HepG2 (cell line): ENCODE data around the gene SLC34A3. TPM values are rescaled to one million over a fixed set of nuclear protein-coding genes. Genes with fewer than 3 reads are reported as not detected.

Source experiments
- ATAC-seq: fragments of 200-7000 bp; cut with Tn5 transposase; 3 replicates; pipeline ENCODE4 v1.9.1; 2020; ENCODE audit warnings: mild to moderate bottlenecking, moderate library complexity
- BruUV-seq: library from RNA; stranded (reverse); fragments of 400-500 nt; replicated peaks from 2 replicates; lab custom pipeline; 2021; lab: Mats Ljungman, UMichigan
- CTCF ChIA-PET: fragments of 300-600 bp; formaldehyde crosslinking; extraction: SDS; loops from one replicate; lab custom pipeline; 2021; ENCODE audit warnings: low total read pairs, inconsistent platforms, low intra/inter-chr PET ratio; lab: Yijun Ruan, JAX
- POLR2A ChIA-PET: fragments of 350-600 bp; sonication (Branson Sonifier 250); formaldehyde crosslinking; loops from one replicate; lab custom pipeline; 2020; ENCODE audit warnings: antibody characterized with exemption, inconsistent platforms; lab: Yijun Ruan, JAX
- DNase-seq: peaks from one replicate; pipeline ENCODE4 v3.0.0-alpha.2; 2015; ENCODE audit warnings: low spot score
- FAIRE-seq: peaks from 3 replicates; lab custom pipeline; 2011; peaks lifted over from hg19 to GRCh38; lab: Jason Lieb, UNC
- H2AFZ ChIP-seq: one replicate; pipeline ENCODE4 v1.6.1; 2011; ENCODE audit warnings: low read length, inconsistent platforms
- H3K27ac ChIP-seq: fragments of 300-600 bp; 3 replicates; pipeline ENCODE4 v1.8.0; 2011; ENCODE audit warnings: mixed run types, mild to moderate bottlenecking, mixed read lengths, low read length, inconsistent platforms; ENCODE audit not compliant: insufficient read depth; ENCODE audit errors: extremely low read length
- H3K27me3 ChIP-seq, 2 experiments: fragments of 200-600 bp in 1 of 2; 2 replicates in 1 of 2; 3 replicates in 1 of 2; pipeline versions ENCODE4 v1.6.0 to v1.8.0; 2011; ENCODE audit warnings: low read length in 2 of 2, mild to moderate bottlenecking in 2 of 2, moderate library complexity in 2 of 2, inconsistent platforms in 1 of 2; ENCODE audit not compliant: insufficient read depth in 2 of 2, control insufficient read depth in 1 of 2
- H3K36me3 ChIP-seq, 2 experiments: fragments of 200-600 bp in 1 of 2; replicated peaks in 1 of 2; 2 replicates in 1 of 2; 3 replicates in 1 of 2; pipeline versions ENCODE4 v1.5.1 to v1.8.0; 2011; ENCODE audit warnings: low read length in 2 of 2, inconsistent platforms in 1 of 2; ENCODE audit not compliant: insufficient read depth in 2 of 2, control insufficient read depth in 1 of 2
- H3K4me1 ChIP-seq: 2 replicates; pipeline ENCODE4 v1.5.1; 2012; ENCODE audit warnings: low read length, inconsistent platforms; ENCODE audit not compliant: insufficient read depth
- H3K4me2 ChIP-seq: 2 replicates; pipeline ENCODE4 v1.6.0; 2011; ENCODE audit warnings: low read depth, low read length, inconsistent platforms
- H3K4me3 ChIP-seq, 3 experiments: fragments of 200-600 bp in 1 of 3; sonication (generic), shearing (Covaris generic) in 1 of 3; replicated peaks in 1 of 3; 2 replicates each; pipeline ENCODE4 v1.5.1; 2011 to 2016; ENCODE audit warnings: low read length in 3 of 3, inconsistent platforms in 2 of 3, low read depth in 2 of 3, mild to moderate bottlenecking in 2 of 3, control low read depth in 1 of 3, mixed read lengths in 1 of 3; ENCODE audit not compliant: insufficient read depth in 1 of 3
- H3K79me2 ChIP-seq: one replicate; pipeline ENCODE4 v1.6.1; 2011; ENCODE audit warnings: low read length, inconsistent platforms; ENCODE audit not compliant: insufficient read depth
- H3K9ac ChIP-seq: 2 replicates; pipeline ENCODE4 v1.6.0; 2011; ENCODE audit warnings: mild to moderate bottlenecking, low read depth, low read length, inconsistent platforms; ENCODE audit not compliant: insufficient read depth
- H3K9me3 ChIP-seq: 2 replicates; pipeline ENCODE4 v1.5.1; 2012; ENCODE audit warnings: mild to moderate bottlenecking, low read length
- H4K20me1 ChIP-seq: 2 replicates; pipeline ENCODE4 v1.6.0; 2011; ENCODE audit warnings: inconsistent platforms, mild to moderate bottlenecking, low read length, moderate library complexity; ENCODE audit not compliant: insufficient read depth
- CREBL2 ChIP-seq: sonication (generic); formaldehyde crosslinking; IDR thresholded peaks from 2 replicates; pipeline ENCODE4 v1.8.1; 2023; ENCODE audit warnings: missing genetic modification reagents, mild to moderate bottlenecking, borderline replicate concordance
- FOXO1 ChIP-seq: sonication (generic); formaldehyde crosslinking; IDR thresholded peaks from 2 replicates; pipeline ENCODE4 v1.4.0; 2020; ENCODE audit warnings: missing genetic modification reagents
- FOXP4 ChIP-seq: sonication (generic); formaldehyde crosslinking; IDR thresholded peaks from 2 replicates; pipeline ENCODE4 v1.4.0; 2020; ENCODE audit warnings: missing genetic modification reagents
- GABPA ChIP-seq, 2 experiments: IDR thresholded peaks; 2 replicates each; pipeline ENCODE4 v1.6.1; 2011 to 2016; ENCODE audit warnings: low read depth in 2 of 2, low read length in 1 of 2, missing biosample characterization in 1 of 2, missing genetic modification characterization in 1 of 2
- ZBTB38 ChIP-seq: sonication (generic); formaldehyde crosslinking; IDR thresholded peaks from 2 replicates; pipeline ENCODE4 v1.5.1; 2020; ENCODE audit warnings: mild to moderate bottlenecking, missing genetic modification reagents
- ZHX1 ChIP-seq: sonication (generic); formaldehyde crosslinking; IDR thresholded peaks from 2 replicates; pipeline ENCODE4 v1.8.1; 2022; ENCODE audit warnings: low read depth, mild to moderate bottlenecking, missing genetic modification reagents
- ZNF256 ChIP-seq: sonication (generic); formaldehyde crosslinking; conservative IDR thresholded peaks from 2 replicates; pipeline ENCODE4 v1.4.0; 2020; ENCODE audit warnings: missing genetic modification reagents
- ZNF543 ChIP-seq: sonication (generic); formaldehyde crosslinking; IDR thresholded peaks from 2 replicates; pipeline ENCODE4 v1.4.0; 2020; ENCODE audit warnings: mild to moderate bottlenecking, missing genetic modification reagents
- ZNF569 ChIP-seq: sonication (generic); formaldehyde crosslinking; IDR thresholded peaks from 2 replicates; pipeline ENCODE4 v1.5.0; 2020; ENCODE audit warnings: mild to moderate bottlenecking, missing genetic modification reagents, moderate library complexity, borderline replicate concordance
- ZNF605 ChIP-seq: sonication (generic); formaldehyde crosslinking; IDR thresholded peaks from 2 replicates; pipeline ENCODE4 v1.8.0; 2022; ENCODE audit warnings: mild to moderate bottlenecking, missing genetic modification reagents
- ZSCAN21 ChIP-seq: sonication (generic); formaldehyde crosslinking; IDR thresholded peaks from 2 replicates; pipeline ENCODE4 v1.8.0; 2022; ENCODE audit warnings: mild to moderate bottlenecking, missing genetic modification reagents, moderate library complexity, borderline replicate concordance
- WGBS: methylation state at CpG from one replicate; pipeline ENCODE4 v1.1.6; 2017; ENCODE audit warnings: low lambda C conversion rate; 5-methylcytosine and 5-hydroxymethylcytosine counted together
- in situ Hi-C: cut with HindIII; loops from 2 replicates; pipeline ENCODE4 v1.10.0; 2017; ENCODE audit warnings: low pct_unique_long_range_greater_than_20kb; ENCODE audit not compliant: extremely low pct_ligation_motif_present
- intact Hi-C: fragments of 100-400 bp; cut with micrococcal nuclease; formaldehyde crosslinking; loops from one replicate; pipeline ENCODE4 v1.10.0; 2022; ENCODE audit not compliant: unreplicated experiment
- polyA plus RNA-seq, 8 experiments: library from polyadenylated mRNA; depleted of rRNA in 3 of 8; stranded (reverse) in 7 of 8; unstranded in 1 of 8; fragments of >200 nt; fragmentation: Illumina TruSeq in 4 of 8; extraction: Trizol in 4 of 8; gene quantifications; 2 replicates each; pipeline versions ENCODE4 v1.2.1 to v1.2.3, GENCODE V29; 2011 to 2016; ENCODE audit warnings: low read depth in 4 of 8, missing spikeins in 1 of 8, mixed read lengths in 1 of 8; ENCODE audit not compliant: insufficient read depth in 1 of 8
- total RNA-seq, 5 experiments: library from RNA; depleted of rRNA; stranded (reverse); fragments of >200 nt; fragmentation: Illumina TruSeq; extraction: Trizol; gene quantifications; 2 replicates each; pipeline ENCODE4 v1.2.3, GENCODE V29; 2016; ENCODE audit warnings: low read depth in 1 of 5

The SLC34A3 gene
- total and polyA plus RNA-seq, 2 of the 13 experiments (the other 11 are each of a cell fraction or from before 2014, with no cell fraction given) = 0.07 to 1.0 TPM

GRCh38 chr9:137202966-137203365, 27.7 kb upstream of the SLC34A3 start (continued):
- TF ChIP-seq ZNF605 (0 out of 2 replicates have a peak, but pooled peaks have one; percentile 26), ZNF256 (CRISPR knock-in tag) (no peak), FOXP4 (CRISPR knock-in tag) (peak; percentile 31; the same call in 1 of the 2 replicates)

GRCh38 chr9:137204731-137205125, 26.0 kb upstream of the SLC34A3 start:
- no peak overlapping the region for H2AFZ ChIP-seq
- FAIRE-seq (no peak), DNase-seq (no peak), ATAC-seq (no peak)
- H3K4me3 ChIP-seq = peak overlapping the region; percentile 90 to 93 (median 92)
- 3% methylated on average over 6 of the region's 21 CpGs for WGBS
- in situ Hi-C loops (no loop called here), intact Hi-C loops (loop anchor here (2.0 kb wide), 1 partner anchor 16 kb away; the partner anchor contains the start of genes ANAPC2 and SSNA1)
- H3K27ac ChIP-seq = peak overlapping the region; percentile 61
- no peaks in the 10 kb centered on the region for H3K9me3 ChIP-seq
- ChIA-PET CTCF (no interaction called here), POLR2A (interaction anchor here (1.5 to 8.8 kb wide), 3 partner anchors 16 to 36 kb away, joined by 5 to 225 read pairs (median 15); partner anchors contain the start of genes ANAPC2, CYSRT1, RNF208 and RNF224)
- peaks cover 50% of the 10 kb centered on the region for H3K4me1 ChIP-seq
- H3K9ac ChIP-seq = peak overlapping the region; percentile 88
- H3K79me2 ChIP-seq = peaks cover 40% of the 10 kb centered on the region
- TF ChIP-seq ZNF569 (CRISPR knock-in tag) (no peak), ZNF543 (CRISPR knock-in tag) (no peak), CREBL2 (CRISPR knock-in tag) (0 out of 2 replicates have a peak, but pooled peaks have one; percentile 11), ZSCAN21 (CRISPR knock-in tag) (0 out of 2 replicates have a peak, but pooled peaks have one; percentile 32), FOXO1 (CRISPR knock-in tag) (no peak), ZHX1 (0 out of 2 replicates have a peak, but pooled peaks have one; percentile 22), GABPA (IDR thresholded peaks at IDR 0.05; ENCODE audit: low read depth, low read length) (no peak), GABPA (CRISPR knock-in tag; IDR thresholded peaks at IDR 0.05; ENCODE audit: low read depth) (0 out of 2 replicates have a peak, but pooled peaks have one; percentile 4), ZBTB38 (CRISPR knock-in tag) (no peak)
- no TSS peak for BruUV-seq
- H3K36me3 ChIP-seq = no peaks in the 10 kb centered on the region
- H3K4me2 ChIP-seq = peak overlapping the region; percentile 95
- H4K20me1 ChIP-seq = 0 out of 2 replicates have a peak, but pooled peaks cover 4% of the 10 kb centered on the region
- H3K27me3 ChIP-seq = no peaks in the 10 kb centered on the region; a peak in 1 of 5 replicates
